GM12878 (cell line): ENCODE measurements around the gene NUDT5. TPM values are rescaled to one million over a fixed set of nuclear protein-coding genes. Genes with fewer than 3 reads are reported as not detected.

Source experiments
- ATAC-seq: fragments of 200-7000 bp; cut with Tn5 transposase; 3 replicates; pipeline ENCODE4 v1.9.1; 2020; ENCODE audit warnings: mild to moderate bottlenecking, moderate library complexity
- BruUV-seq: library from RNA; stranded (reverse); fragments of 400-500 nt; replicated peaks from 2 replicates; lab custom pipeline; 2021; lab: Mats Ljungman, UMichigan
- CTCF ChIA-PET: fragments of 300-600 bp; sonication (Branson Sonifier 250); formaldehyde crosslinking; extraction: SDS; loops from one replicate; lab custom pipeline; 2021; ENCODE audit warnings: inconsistent platforms; lab: Yijun Ruan, JAX
- POLR2A ChIA-PET: fragments of 350-600 bp; formaldehyde crosslinking; extraction: SDS; loops from one replicate; lab custom pipeline; 2021; ENCODE audit warnings: inconsistent platforms; lab: Charles Lee
- RAD21 ChIA-PET: fragments of 300-600 bp; sonication (Branson Sonifier 250); formaldehyde crosslinking; loops from one replicate; lab custom pipeline; 2023; ENCODE audit warnings: antibody characterized with exemption; ENCODE audit not compliant: unreplicated experiment; lab: Charles Lee
- SMC1A ChIA-PET: fragments of 300-600 bp; sonication (Branson Sonifier 250); formaldehyde crosslinking; loops from one replicate; lab custom pipeline; 2023; ENCODE audit not compliant: unreplicated experiment, uncharacterized antibody; lab: Charles Lee
- DNase-seq: peaks from one replicate; pipeline ENCODE4 v3.0.0-alpha.2; 2011; ENCODE audit warnings: low read depth, low spot score
- FAIRE-seq: peaks from 3 replicates; lab custom pipeline; 2011; peaks lifted over from hg19 to GRCh38; lab: Jason Lieb, UNC
- H2AFZ ChIP-seq: 2 replicates; pipeline ENCODE4 v1.6.0; 2011; ENCODE audit warnings: low read depth, low read length, control low read depth; ENCODE audit not compliant: control insufficient read depth
- H3K27ac ChIP-seq: 2 replicates; pipeline ENCODE4 v1.5.1; 2011; ENCODE audit warnings: control low read depth; ENCODE audit not compliant: control insufficient read depth, insufficient read depth
- H3K27me3 ChIP-seq, 2 experiments: replicated peaks in 1 of 2; 2 replicates each; pipeline versions ENCODE4 v1.6.0 to v1.6.1; 2011; ENCODE audit warnings: low read length in 1 of 2; ENCODE audit not compliant: control insufficient read depth in 2 of 2, insufficient read depth in 2 of 2
- H3K36me3 ChIP-seq, 2 experiments: 2 replicates each; pipeline ENCODE4 v1.5.1; 2011; ENCODE audit warnings: low read length in 1 of 2; ENCODE audit not compliant: control insufficient read depth in 2 of 2, insufficient read depth in 2 of 2
- H3K4me1 ChIP-seq: 2 replicates; pipeline ENCODE4 v1.6.1; 2011; ENCODE audit warnings: mild to moderate bottlenecking, low read length, moderate library complexity, mixed read lengths; ENCODE audit not compliant: control insufficient read depth, insufficient read depth
- H3K4me2 ChIP-seq: 2 replicates; pipeline ENCODE4 v1.6.0; 2011; ENCODE audit warnings: control low read depth; ENCODE audit not compliant: control insufficient read depth, insufficient read depth
- H3K4me3 ChIP-seq: fragments of 200-600 bp; sonication (generic); 2 replicates; pipeline ENCODE4 v1.5.1; 2016
- H3K79me2 ChIP-seq: 2 replicates; pipeline ENCODE4 v1.6.0; 2011; ENCODE audit warnings: low read length; ENCODE audit not compliant: control insufficient read depth, insufficient read depth
- H3K9ac ChIP-seq: 2 replicates; pipeline ENCODE4 v1.8.0; 2011; ENCODE audit warnings: low read length, control low read depth, mixed read lengths; ENCODE audit not compliant: control insufficient read depth, insufficient read depth
- H3K9me3 ChIP-seq: replicated peaks from 3 replicates; pipeline ENCODE4 v1.5.1; 2011; ENCODE audit warnings: mild to moderate bottlenecking, low read length; ENCODE audit not compliant: control insufficient read depth, insufficient read depth
- H4K20me1 ChIP-seq: 2 replicates; pipeline ENCODE4 v1.6.0; 2011; ENCODE audit not compliant: control insufficient read depth, insufficient read depth
- CBFB ChIP-seq: IDR thresholded peaks from 2 replicates; pipeline ENCODE4 v1.6.1; 2016; ENCODE audit warnings: antibody characterized with exemption, low read depth
- ETV6 ChIP-seq, 2 experiments: fragments of 450-650 bp in 1 of 2; IDR thresholded peaks in 1 of 2; conservative IDR thresholded peaks in 1 of 2; 2 replicates each; pipeline ENCODE4 v1.6.1; 2014; ENCODE audit warnings: antibody characterized with exemption in 1 of 2, borderline replicate concordance in 1 of 2, low read depth in 1 of 2, mild to moderate bottlenecking in 1 of 2, moderate library complexity in 1 of 2
- FOS ChIP-seq: IDR thresholded peaks from 3 replicates; pipeline ENCODE4 v1.6.1; 2011; ENCODE audit warnings: borderline replicate concordance; ENCODE audit not compliant: insufficient read length; ENCODE audit errors: extremely low read depth
- IKZF2 ChIP-seq, 2 experiments: fragments of 450-650 bp; IDR thresholded peaks; 2 replicates each; pipeline ENCODE4 v1.6.1; 2017; ENCODE audit warnings: mild to moderate bottlenecking in 2 of 2, moderate library complexity in 2 of 2
- KLF5 ChIP-seq: fragments of 450-650 bp; IDR thresholded peaks from 2 replicates; pipeline ENCODE4 v1.6.1; 2014; ENCODE audit warnings: mild to moderate bottlenecking; ENCODE audit not compliant: partially characterized antibody
- MYB ChIP-seq: fragments of 150-350 bp; IDR thresholded peaks from 2 replicates; pipeline ENCODE4 v1.6.1; 2014; ENCODE audit warnings: mild to moderate bottlenecking, low read depth, low read length, borderline replicate concordance
- NR2C1 ChIP-seq: fragments of 450-650 bp; IDR thresholded peaks from 2 replicates; pipeline ENCODE4 v1.6.1; 2017; ENCODE audit warnings: antibody characterized with exemption, mild to moderate bottlenecking, moderate library complexity
- POLR2AphosphoS2 ChIP-seq: IDR thresholded peaks from 2 replicates; pipeline ENCODE4 v1.6.1; 2011; ENCODE audit warnings: low read depth, mild to moderate bottlenecking, low read length, improper control_type of control experiment, moderate library complexity
- SIX5 ChIP-seq: IDR thresholded peaks from 2 replicates; pipeline ENCODE4 v1.6.1; 2011; ENCODE audit warnings: mild to moderate bottlenecking, low read depth, low read length, moderate library complexity; ENCODE audit not compliant: severe bottlenecking
- TCF12 ChIP-seq: IDR thresholded peaks from 2 replicates; pipeline ENCODE4 v1.6.1; 2011; ENCODE audit warnings: low read depth, mild to moderate bottlenecking, low read length
- WGBS: methylation state at CpG from one replicate; pipeline ENCODE4 v1.1.6; 2016; ENCODE audit warnings: low lambda C conversion rate; ENCODE audit not compliant: insufficient replicate concordance, insufficient coverage; ENCODE audit errors: missing lambda C conversion rate; 5-methylcytosine and 5-hydroxymethylcytosine counted together
- in situ Hi-C: fragments of 300-500 bp; cut with MboI; formaldehyde crosslinking; loops from 9 replicates; pipeline ENCODE4 v1.14.3; 2018; ENCODE audit warnings: mixed read lengths
- intact Hi-C: fragments of 100-400 bp; cut with micrococcal nuclease; formaldehyde crosslinking; loops from one replicate; pipeline ENCODE4 v1.14.2; 2022; ENCODE audit not compliant: unreplicated experiment
- polyA plus RNA-seq, 11 experiments: library from polyadenylated mRNA; depleted of rRNA in 4 of 11; unstranded in 6 of 11; stranded (reverse) in 5 of 11; fragments of >200 nt; fragmentation: Nextera tagmentation in 4 of 11; fragmentation: Illumina TruSeq in 1 of 11; extraction: Ambion mirVana in 4 of 11; extraction: Trizol in 1 of 11; gene quantifications; 1 replicate in 1 of 11; 2 replicates in 10 of 11; pipeline versions ENCODE4 v1.2.1 to v1.2.3, GENCODE V29; 2011 to 2016; ENCODE audit warnings: inconsistent platforms in 2 of 11, missing spikeins in 2 of 11, low read depth in 1 of 11
- total RNA-seq, 4 experiments: library from RNA; depleted of rRNA in 3 of 4; stranded (reverse); fragments of >200 nt in 3 of 4; fragmentation: Illumina TruSeq in 1 of 4; extraction: Trizol in 1 of 4; gene quantifications; 2 replicates each; pipeline versions ENCODE4 v1.2.1 to v1.2.3, GENCODE V29; 2013 to 2021
- TF ChIP-seq, protein P1 (sequence below): fragments of 450-650 bp; IDR thresholded peaks from 2 replicates; pipeline ENCODE4 v1.6.1; 2016; ENCODE audit warnings: mild to moderate bottlenecking, moderate library complexity, borderline replicate concordance

The NUDT5 gene
- total and polyA plus RNA-seq, 10 of the 15 experiments (the other 5 are each of a cell fraction or from before 2014, with no cell fraction given) = 74.1 to 345 (median 153) TPM

DNA sequence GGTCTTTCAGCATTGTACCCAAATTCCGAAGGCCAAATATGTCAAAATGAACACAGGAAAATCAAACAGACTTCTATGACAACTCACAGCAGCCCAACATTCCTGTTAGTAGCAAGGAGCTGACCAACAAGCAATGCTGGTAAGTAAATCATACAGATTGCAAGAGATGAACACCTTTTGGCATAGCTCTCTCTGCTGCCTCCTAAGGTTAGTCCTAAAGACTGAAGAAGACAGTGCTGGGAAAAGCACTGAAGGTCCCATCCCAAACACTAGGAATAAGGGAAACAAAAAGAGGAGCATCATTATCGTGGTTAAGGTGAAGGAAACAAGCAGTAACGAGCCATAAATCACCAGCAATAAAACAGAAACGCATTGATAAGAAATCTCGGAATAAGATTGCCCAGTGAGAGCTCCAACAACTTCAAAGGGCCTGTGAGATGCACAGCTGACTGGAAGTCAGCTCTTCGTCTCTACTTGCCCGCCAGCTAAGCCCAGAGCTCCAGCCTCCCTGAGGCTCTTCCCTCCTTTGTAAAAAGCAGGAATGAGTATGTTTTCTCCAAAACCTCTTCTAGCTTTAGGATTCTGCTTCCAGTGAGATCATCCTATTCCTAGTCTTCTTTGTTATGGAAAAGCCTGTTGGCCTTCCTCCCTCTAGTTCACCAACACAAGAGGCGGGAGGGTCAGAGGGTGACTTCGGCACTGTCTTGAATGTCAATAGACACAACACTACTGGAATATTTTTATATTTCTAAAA is 15.3 kb downstream of the NUDT5 start:
- SMC1A ChIA-PET = interaction anchor here (0.6 to 1.1 kb wide), 4 partner anchors 11 to 155 kb away, joined by 3 read pairs; no protein-coding TSS in a partner anchor
- H3K9ac ChIP-seq = no peak overlapping the region
- H3K9me3 ChIP-seq = no peaks in the 10 kb centered on the region
- no TSS peak for BruUV-seq
- intact Hi-C loops (no loop called here), in situ Hi-C loops (no loop called here)
- no peak overlapping the region for H3K4me2 ChIP-seq
- H3K4me3 ChIP-seq = no peak overlapping the region
- CTCF ChIA-PET = interaction anchor here (0.9 kb wide), 1 partner anchor 50 kb away, joined by 3 read pairs; no protein-coding TSS in a partner anchor
- no peak overlapping the region for H2AFZ ChIP-seq
- TF ChIP-seq KLF5 (no peak), TCF12 (no peak), CBFB (no peak), MYB (no peak), ETV6 (conservative IDR thresholded peaks at IDR 0.05 in 1 of 2, IDR thresholded peaks at IDR 0.05 in 1 of 2; ENCODE audit: borderline replicate concordance in 1 of 2, low read depth in 1 of 2) (no peak), POLR2AphosphoS2 (no peak), IKZF2 (IDR thresholded peaks at IDR 0.05) (no peak), FOS (no peak), NR2C1 (no peak), SIX5 (no peak)
- TF ChIP-seq, protein P1, sequence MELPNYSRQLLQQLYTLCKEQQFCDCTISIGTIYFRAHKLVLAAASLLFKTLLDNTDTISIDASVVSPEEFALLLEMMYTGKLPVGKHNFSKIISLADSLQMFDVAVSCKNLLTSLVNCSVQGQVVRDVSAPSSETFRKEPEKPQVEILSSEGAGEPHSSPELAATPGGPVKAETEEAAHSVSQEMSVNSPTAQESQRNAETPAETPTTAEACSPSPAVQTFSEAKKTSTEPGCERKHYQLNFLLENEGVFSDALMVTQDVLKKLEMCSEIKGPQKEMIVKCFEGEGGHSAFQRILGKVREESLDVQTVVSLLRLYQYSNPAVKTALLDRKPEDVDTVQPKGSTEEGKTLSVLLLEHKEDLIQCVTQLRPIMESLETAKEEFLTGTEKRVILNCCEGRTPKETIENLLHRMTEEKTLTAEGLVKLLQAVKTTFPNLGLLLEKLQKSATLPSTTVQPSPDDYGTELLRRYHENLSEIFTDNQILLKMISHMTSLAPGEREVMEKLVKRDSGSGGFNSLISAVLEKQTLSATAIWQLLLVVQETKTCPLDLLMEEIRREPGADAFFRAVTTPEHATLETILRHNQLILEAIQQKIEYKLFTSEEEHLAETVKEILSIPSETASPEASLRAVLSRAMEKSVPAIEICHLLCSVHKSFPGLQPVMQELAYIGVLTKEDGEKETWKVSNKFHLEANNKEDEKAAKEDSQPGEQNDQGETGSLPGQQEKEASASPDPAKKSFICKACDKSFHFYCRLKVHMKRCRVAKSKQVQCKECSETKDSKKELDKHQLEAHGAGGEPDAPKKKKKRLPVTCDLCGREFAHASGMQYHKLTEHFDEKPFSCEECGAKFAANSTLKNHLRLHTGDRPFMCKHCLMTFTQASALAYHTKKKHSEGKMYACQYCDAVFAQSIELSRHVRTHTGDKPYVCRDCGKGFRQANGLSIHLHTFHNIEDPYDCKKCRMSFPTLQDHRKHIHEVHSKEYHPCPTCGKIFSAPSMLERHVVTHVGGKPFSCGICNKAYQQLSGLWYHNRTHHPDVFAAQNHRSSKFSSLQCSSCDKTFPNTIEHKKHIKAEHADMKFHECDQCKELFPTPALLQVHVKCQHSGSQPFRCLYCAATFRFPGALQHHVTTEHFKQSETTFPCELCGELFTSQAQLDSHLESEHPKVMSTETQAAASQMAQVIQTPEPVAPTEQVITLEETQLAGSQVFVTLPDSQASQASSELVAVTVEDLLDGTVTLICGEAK = no peak
- H4K20me1 ChIP-seq = no peaks in the 10 kb centered on the region
- H3K27ac ChIP-seq = no peak overlapping the region
- H3K27me3 ChIP-seq = no peaks in the 10 kb centered on the region
- H3K79me2 ChIP-seq = no peaks in the 10 kb centered on the region
- POLR2A ChIA-PET = interaction anchor here (1.6 kb wide), 1 partner anchor 40 kb away, joined by 3 read pairs; no protein-coding TSS in a partner anchor
- no peak for FAIRE-seq
- no peak for DNase-seq
- no peak for ATAC-seq
- peaks cover 6 to 16% of the 10 kb centered on the region in 2 experiments for H3K36me3 ChIP-seq
- 88% methylated on average over 9 of the region's 9 CpGs for WGBS
- no peaks in the 10 kb centered on the region for H3K4me1 ChIP-seq
- RAD21 ChIA-PET = no interaction called here
